Left lung (tissue), 10 donors: ENCODE measurements around the gene SFTPB. TPM values are rescaled to one million over a fixed set of nuclear protein-coding genes. Genes with fewer than 3 reads are reported as not detected.
A peak's percentile ranks its signal among the peaks of the same experiment; 100 is the strongest.

Experiments used
- ATAC-seq: fragments of 200-7000 bp; cut with Tn5 transposase; one replicate; pipeline ENCODE4 v1.9.1; 2020; ENCODE audit warnings: moderate library complexity
- DNase-seq, 4 donors: peaks; one replicate each; pipeline ENCODE4 v3.0.0-alpha.2; 2013 to 2020
- H3K27ac ChIP-seq, 2 donors: fragments of 200-600 bp; sonication (generic) in 1 of 2; one replicate each; pipeline versions ENCODE4 v1.5.0 to v1.8.0; 2020 to 2021
- H3K27me3 ChIP-seq, 2 donors: fragments of 200-600 bp; sonication (generic) in 1 of 2; one replicate each; pipeline versions ENCODE4 v1.5.0 to v1.8.0; 2020 to 2021
- H3K36me3 ChIP-seq, 2 donors: fragments of 200-600 bp; sonication (generic) in 1 of 2; one replicate each; pipeline versions ENCODE4 v1.5.0 to v1.8.0; 2020 to 2021
- H3K4me1 ChIP-seq, 2 donors: fragments of 200-600 bp; one replicate each; pipeline ENCODE4 v1.8.0; 2021
- H3K4me3 ChIP-seq, 2 donors: fragments of 200-600 bp; sonication (generic) in 1 of 2; one replicate each; pipeline versions ENCODE4 v1.5.0 to v1.8.0; 2020 to 2021; ENCODE audit warnings: mild to moderate bottlenecking in 1 of 2
- H3K9me3 ChIP-seq, 2 donors: fragments of 200-600 bp; sonication (generic) in 1 of 2; one replicate each; pipeline versions ENCODE4 v1.5.0 to v1.8.0; 2020 to 2021
- intact Hi-C, 2 donors: fragments of 100-400 bp; cut with DNase I; formaldehyde crosslinking; loops; one replicate each; pipeline versions ENCODE4 v1.11.2 to v1.14.2; 2022
- polyA plus RNA-seq, 6 donors: library from polyadenylated mRNA; unstranded; fragments of 120-200 nt; gene quantifications; one replicate each; pipeline ENCODE4 v1.2.1, GENCODE V29; 2013; ENCODE audit not compliant: insufficient read length in 6 of 6
- total RNA-seq, 2 donors: library from RNA; stranded (reverse); fragmentation: NEBNext Ultra II Directional; extraction: Animal tissue kit (Norgen Biotek cat#: 25700); gene quantifications; one replicate each; pipeline ENCODE4 v1.2.1, GENCODE V29; 2021
- TF ChIP-seq, protein P1 (sequence below), 2 donors: fragments of 200-600 bp; sonication (generic) in 1 of 2; IDR thresholded peaks; one replicate each; pipeline versions ENCODE4 v1.5.0 to v1.8.0; 2021; ENCODE audit warnings: antibody characterized with exemption in 2 of 2
- donor health status: DM: no; HTN: yes; CAD: no.
- donor health status: DM: no; HTN: no; CAD: no.

Gene SFTPB
- total and polyA plus RNA-seq, 8 donors = 183 to 18,328 (median 525) TPM

GRCh38 chr2:85678377-85678776 lies 10.4 kb upstream of the SFTPB start:
- H3K4me3 ChIP-seq = no peak overlapping the region
- H3K9me3 ChIP-seq = no peaks in the 10 kb centered on the region
- H3K36me3 ChIP-seq = no peaks in the 10 kb centered on the region
- ATAC-seq = peak; percentile 62
- intact Hi-C loops = no loop called here
- DNase-seq = peak in 1 of 4 donors; percentile 68
- TF ChIP-seq, protein P1, sequence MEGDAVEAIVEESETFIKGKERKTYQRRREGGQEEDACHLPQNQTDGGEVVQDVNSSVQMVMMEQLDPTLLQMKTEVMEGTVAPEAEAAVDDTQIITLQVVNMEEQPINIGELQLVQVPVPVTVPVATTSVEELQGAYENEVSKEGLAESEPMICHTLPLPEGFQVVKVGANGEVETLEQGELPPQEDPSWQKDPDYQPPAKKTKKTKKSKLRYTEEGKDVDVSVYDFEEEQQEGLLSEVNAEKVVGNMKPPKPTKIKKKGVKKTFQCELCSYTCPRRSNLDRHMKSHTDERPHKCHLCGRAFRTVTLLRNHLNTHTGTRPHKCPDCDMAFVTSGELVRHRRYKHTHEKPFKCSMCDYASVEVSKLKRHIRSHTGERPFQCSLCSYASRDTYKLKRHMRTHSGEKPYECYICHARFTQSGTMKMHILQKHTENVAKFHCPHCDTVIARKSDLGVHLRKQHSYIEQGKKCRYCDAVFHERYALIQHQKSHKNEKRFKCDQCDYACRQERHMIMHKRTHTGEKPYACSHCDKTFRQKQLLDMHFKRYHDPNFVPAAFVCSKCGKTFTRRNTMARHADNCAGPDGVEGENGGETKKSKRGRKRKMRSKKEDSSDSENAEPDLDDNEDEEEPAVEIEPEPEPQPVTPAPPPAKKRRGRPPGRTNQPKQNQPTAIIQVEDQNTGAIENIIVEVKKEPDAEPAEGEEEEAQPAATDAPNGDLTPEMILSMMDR (IDR thresholded peaks at IDR 0.05) = no peak
- H3K27me3 ChIP-seq = no peaks in the 10 kb centered on the region
- H3K27ac ChIP-seq = peak overlapping the region; percentile 59 to 78
- H3K4me1 ChIP-seq = peaks cover 17 to 76% of the 10 kb centered on the region in 2 donors

DNA sequence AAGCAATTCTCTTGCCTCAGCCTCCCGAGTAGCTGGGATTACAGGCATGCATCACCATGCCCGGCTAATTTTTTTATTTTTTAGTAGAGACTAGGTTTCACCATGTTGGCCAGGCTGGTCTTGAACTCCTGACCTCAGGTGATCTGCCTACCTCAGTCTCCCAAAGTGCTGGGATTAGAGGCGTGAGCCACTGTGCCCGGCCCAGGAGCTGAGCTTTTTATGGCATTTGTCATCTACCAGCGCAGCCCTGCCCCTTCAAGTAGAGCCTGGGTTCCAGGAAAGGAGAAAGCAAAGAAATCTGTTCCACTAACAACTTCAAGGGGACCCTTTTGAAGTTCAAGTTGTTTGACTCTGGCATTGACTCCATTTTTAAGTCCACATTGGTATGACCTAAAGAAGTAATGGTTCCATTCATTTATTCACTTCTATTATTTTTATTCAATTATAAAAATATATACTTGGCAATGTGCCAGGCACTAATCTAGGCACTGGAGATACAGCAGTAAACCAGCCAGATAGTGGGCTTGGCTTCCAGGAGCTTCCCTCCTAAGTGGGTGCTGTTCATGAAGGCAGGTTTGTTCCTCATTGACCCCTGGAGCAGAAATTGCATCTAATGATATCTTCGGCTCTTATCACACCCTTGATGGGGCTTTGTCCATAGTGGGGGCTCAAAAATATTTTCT lies 8.0 kb upstream of the SFTPB start:
- no peak overlapping the region for H3K4me3 ChIP-seq
- H3K27ac ChIP-seq = peak overlapping the region; percentile 30 to 33
- peaks cover 17 to 88% of the 10 kb centered on the region in 2 donors for H3K4me1 ChIP-seq
- H3K27me3 ChIP-seq = no peaks in the 10 kb centered on the region
- H3K9me3 ChIP-seq = no peaks in the 10 kb centered on the region
- intact Hi-C loops = no loop called here
- DNase-seq (no peak), ATAC-seq (peak; percentile 22)
- H3K36me3 ChIP-seq = no peaks in the 10 kb centered on the region
- TF ChIP-seq, protein P1 (IDR thresholded peaks at IDR 0.05) = no peak

GRCh38 chr2:85675427-85675826 lies 7.4 kb upstream of the SFTPB start:
- H3K36me3 ChIP-seq = no peaks in the 10 kb centered on the region
- H3K9me3 ChIP-seq = no peaks in the 10 kb centered on the region
- H3K4me3 ChIP-seq = no peak overlapping the region
- H3K27ac ChIP-seq = peak overlapping the region; percentile 30 to 59
- H3K27me3 ChIP-seq = no peaks in the 10 kb centered on the region
- DNase-seq = no peak
- intact Hi-C loops = no loop called here
- H3K4me1 ChIP-seq = peaks cover 17 to 86% of the 10 kb centered on the region in 2 donors
- TF ChIP-seq, protein P1 (IDR thresholded peaks at IDR 0.05) = no peak
- ATAC-seq = no peak

DNA sequence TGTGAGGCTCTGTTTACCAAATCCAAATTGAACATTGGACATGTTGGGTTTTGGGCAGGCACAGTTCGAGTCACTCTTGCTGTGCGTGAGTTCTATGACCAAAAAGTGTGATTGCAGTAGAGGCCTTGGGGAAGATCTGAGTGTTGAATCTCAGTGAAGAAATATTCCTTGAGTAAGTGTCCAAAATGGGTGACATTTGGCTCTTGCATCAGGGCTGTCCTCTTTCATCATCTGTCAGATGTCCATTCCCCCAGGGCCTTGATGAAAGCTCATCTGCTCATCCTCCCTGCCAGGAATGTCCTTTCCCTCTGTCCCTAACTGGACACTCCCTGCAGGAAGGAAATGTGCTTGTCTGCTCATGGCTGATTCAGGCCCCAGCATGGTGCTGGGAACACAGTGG lies 6.4 kb upstream of the SFTPB start:
- no peaks in the 10 kb centered on the region for H3K9me3 ChIP-seq
- no peaks in the 10 kb centered on the region for H3K36me3 ChIP-seq
- intact Hi-C loops = no loop called here
- DNase-seq = no peak
- TF ChIP-seq, protein P1 (IDR thresholded peaks at IDR 0.05) = no peak
- ATAC-seq = no peak
- H3K4me1 ChIP-seq = peaks cover 17 to 86% of the 10 kb centered on the region in 2 donors
- H3K4me3 ChIP-seq = no peak overlapping the region
- peak overlapping the region in 1 of 2 donors; percentile 59 for H3K27ac ChIP-seq
- no peaks in the 10 kb centered on the region for H3K27me3 ChIP-seq

GRCh38 chr2:85673716-85674375 lies 5.8 kb upstream of the SFTPB start:
- Histone ChIP-seq H3K4me3 (no peak overlapping the region), H3K27me3 (no peaks in the 10 kb centered on the region), H3K36me3 (no peaks in the 10 kb centered on the region), H3K9me3 (no peaks in the 10 kb centered on the region), H3K4me1 (peaks cover 11 to 85% of the 10 kb centered on the region in 2 donors), H3K27ac (peak overlapping the region in 1 of 2 donors; percentile 59)
- TF ChIP-seq, protein P1 (IDR thresholded peaks at IDR 0.05) = no peak
- intact Hi-C loops = no loop called here
- ATAC-seq = no peak
- DNase-seq = no peak
